GM19035 (cell line): Measurements from ENCODE around the gene HOMEZ.

Experiments
- ATAC-seq: cut with Tn5 transposase; IDR thresholded peaks from one replicate; pipeline ENCODE4 v1.9.1; 2021; ENCODE audit not compliant: unreplicated experiment

Gene HOMEZ

DNA sequence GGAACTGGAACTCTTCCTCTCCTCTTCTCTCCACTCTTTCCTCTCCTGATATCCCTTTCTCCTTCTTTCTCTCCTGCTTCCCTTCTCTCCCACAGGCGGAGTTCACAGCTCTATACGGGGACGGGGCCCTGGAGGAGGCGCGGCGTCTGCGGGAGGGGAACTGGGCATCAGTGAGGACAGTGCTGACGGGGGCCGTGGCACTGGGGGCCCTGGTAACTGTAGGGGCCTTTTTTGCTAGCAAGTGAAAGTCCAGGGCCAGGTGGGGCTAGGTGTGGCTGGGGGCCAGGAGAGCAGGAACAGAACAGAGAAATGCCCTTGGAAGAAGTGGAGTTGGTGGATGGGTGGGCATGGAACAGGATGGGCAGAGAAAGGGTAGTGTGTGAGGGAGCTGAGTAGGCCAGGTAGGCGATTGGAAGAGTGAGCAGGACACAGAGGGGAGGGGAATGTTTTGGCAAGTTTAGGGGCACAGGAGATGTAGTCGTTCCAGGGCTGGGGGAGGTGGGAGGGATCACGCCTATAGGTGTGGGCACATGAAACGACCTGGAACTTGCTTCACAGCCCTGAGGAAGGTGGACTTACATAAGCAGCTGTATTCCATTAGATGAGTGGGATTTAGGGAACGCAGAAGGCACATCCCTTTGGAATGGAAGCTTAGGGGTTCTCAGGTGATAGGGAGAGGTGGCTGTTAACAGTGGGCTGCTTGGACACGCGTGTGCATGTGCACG is 23.0 kb upstream of the HOMEZ start:
- ATAC-seq = no peak

GRCh38 chr14:23307687-23308644 is 22.0 kb upstream of the HOMEZ start:
- ATAC-seq = no peak

- ATAC-seq = no peak
Measured at GRCh38 chr14:23307146-23307530, 21.2 kb upstream of the HOMEZ start.

GRCh38 chr14:23306412-23307145 is 20.6 kb upstream of the HOMEZ start, which contains the start of gene BCL2L2:
Gene BCL2L2, plus strand, starts transcription at chr14:23306833. Its CDS starts 935 bp downstream, at chr14:23307768.
- ATAC-seq = no peak

DNA sequence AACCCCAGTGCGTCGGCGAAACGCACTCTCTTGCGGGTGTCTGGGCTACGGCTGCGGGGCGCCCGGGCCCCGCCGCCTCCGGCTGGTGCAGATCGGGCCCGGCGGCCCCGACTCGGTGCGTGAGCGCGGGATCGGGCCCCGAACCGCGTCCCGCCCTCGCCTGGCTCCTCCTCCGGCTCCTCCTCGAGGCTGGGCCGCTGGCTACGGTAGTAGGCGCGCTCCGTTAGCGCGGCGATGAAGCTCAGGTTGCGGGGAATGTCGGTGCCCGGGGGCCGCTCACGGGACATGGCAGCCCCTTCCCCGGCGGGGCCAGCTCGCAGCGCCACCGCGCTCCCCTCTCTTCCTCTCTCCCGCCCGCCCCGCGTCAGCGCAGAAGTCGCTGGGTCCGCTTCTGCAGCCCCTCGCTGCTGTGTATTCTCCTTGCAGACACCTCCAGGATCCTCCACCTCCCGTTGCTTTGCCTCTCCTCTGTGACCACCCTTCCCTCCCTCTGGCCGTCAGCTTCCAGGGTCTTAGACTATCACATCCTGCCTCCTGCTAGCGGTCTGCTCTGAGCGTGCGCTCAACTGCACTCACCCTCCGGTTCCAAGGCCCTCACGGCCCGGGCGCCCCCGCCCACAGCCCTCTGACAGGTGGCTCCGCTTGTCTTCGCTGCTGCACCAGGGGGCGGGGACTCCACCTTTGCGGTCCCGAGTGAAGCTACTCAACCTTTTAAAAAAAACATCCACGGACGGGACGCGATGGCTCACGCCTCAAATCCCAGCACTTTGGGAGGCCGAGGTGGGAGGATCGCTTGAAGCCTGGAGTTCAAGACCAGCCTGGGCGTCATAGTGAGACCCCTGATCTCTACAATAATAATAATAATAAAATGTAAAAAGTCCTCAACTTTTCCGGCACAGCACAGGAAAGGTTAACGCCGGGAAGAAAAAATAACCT is 16.6 kb upstream of the HOMEZ start, which contains the start of gene PPP1R3E:
PPP1R3E (minus strand) TSS at position 570 of the 936 bp plus-strand sequence; CDS start at position 287, 283 bp downstream.
- ATAC-seq = peak; percentile 33

GRCh38 chr14:23301969-23302289 is 16.0 kb upstream of the HOMEZ start:
- peak; percentile 15 for ATAC-seq

DNA sequence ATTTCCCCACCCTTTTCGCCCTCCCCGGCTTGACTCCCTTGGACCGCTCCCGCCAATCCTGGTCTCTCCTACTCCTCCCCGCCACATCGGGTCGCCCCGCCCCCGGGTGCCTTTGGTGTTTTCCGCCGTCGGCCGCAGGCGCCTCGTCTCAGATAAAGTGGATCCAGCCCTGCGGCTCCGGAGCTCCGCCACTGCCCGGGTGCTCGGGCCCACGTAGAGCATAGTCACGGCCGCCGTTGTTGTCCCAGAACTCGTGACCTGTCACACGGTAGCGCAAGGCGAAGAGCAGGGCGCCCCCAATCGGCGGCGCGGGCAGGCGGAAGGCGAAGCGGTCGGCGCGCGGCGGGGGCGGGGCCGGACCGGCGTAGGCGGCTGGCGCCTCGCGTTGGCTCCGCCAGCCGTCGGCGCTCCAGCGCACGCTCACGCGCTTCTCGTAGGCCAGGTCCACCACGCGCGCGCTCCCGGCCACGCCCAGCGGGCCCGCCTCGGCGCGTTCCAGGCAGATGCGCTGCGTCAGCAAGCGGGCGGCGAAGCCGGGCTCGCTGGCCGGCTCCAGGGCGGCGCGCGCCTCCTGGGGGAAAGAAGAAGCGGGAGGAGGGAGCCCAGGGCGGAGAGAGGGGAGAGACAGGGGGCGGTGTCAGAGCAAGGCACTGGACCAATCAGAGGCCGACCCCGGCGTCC is 15.5 kb upstream of the HOMEZ start:
- peak; percentile 75 for ATAC-seq

DNA sequence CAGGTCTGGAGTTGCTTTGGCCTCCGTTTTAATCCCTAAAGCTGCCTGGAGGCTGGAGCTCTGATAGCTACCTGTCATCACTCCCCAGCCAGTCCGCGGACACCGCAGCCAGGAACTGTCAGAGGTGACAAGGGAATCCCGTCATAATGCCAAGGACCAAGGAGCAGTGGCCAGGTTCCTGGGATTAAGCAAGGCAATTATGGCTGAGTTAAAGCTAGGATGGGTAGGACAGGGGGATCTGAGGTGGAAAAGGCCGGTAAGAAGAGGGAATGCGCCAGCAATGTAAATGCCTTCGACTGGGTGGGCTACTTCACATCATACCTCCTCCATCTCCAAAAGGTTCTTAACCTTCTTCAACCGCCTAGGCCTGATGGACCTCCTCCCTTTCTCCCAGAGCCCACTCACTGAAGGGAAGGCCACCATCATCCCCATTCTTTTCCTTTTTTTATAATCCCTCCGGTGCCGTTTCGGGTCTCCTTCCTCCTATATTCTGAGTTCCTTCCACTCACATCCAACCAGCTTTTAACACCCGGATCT is 14.8 kb upstream of the HOMEZ start:
- no peak for ATAC-seq

DNA sequence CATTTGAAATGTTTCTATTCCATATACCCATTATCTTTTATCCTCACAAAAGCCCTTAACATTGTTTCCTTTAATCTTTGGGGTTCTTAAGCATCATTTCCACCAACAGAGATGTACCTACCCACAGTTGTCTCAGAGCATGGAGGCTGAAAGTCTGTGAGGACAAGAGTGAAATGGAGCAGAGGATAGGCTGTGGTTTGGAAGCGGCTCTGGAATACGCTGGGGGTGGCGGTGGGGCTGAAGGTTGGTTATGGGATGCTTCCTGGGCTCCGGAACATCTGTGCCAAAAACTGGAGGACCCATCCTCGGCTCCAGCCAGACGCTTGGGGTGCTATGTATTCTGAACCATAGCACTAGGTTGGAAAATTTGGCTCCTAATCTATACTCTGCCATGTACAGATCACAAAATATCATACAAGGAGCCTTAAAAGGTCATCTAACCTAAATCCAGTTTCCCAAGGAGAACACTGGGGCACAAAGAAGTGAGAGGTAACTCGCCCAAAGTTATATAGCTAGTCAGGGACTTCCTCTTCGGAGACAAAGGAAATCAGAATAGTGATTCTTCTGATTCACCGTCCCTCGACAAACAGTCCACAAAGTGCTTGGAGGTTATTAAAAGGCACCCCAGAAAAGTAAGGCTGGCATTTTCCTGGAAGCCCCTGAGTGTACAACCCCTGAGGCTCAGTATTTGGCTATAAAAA is 14.2 kb upstream of the HOMEZ start:
- ATAC-seq = no peak

- no peak for ATAC-seq
Measured at GRCh38 chr14:23299211-23299957, 13.5 kb upstream of the HOMEZ start.

DNA sequence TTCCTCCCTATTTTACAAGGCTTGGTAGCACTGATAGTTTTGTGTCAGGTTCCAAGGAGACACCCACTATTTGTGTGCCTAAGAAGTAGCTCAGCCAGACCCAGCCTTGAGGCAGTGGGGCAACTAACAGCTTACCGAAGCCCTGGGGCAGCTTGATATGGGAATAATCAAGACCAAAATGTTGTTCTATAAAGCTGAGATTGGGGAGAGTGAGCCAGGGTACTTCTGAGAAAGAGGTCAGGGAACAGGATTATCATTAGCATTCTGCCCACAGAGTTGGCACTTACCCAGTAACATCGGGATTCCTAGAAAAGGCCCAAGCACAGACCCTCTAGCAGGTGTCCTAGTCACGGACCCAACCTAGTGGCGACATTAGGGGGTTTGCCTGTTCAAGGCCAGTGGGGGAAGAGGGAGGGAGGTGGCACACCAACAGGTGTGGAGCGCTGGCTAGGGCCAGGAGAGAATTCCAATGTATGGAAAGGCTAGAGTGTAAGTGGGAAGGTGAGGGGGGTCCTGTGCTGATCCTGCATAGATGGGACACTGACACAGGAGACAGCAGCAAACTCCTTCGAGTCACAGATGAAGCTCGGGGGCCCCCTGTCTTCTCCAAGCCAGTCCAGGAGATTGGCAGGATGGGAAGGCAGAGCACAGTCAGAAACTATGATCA is 11.8 kb upstream of the HOMEZ start:
- ATAC-seq = no peak

DNA sequence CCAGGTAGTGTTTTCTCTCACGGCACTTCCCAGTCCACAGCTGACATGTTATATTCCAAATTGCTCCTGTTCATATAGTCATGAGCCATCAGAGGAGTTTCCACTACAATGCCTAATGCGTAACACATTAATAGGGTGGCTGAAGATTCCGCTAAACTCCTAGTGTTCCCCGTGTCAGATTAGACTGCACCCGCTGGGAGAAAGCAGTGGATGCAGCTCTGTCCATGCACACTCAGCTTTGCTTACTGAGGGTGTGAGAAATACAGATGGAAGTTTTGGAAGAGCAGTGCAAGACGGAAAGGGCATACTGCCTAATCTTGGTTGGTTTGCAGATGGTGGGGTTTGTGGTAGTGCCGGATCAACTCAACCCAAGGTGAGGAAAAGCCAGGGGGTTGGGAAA is 11.2 kb upstream of the HOMEZ start:
- ATAC-seq = no peak

DNA sequence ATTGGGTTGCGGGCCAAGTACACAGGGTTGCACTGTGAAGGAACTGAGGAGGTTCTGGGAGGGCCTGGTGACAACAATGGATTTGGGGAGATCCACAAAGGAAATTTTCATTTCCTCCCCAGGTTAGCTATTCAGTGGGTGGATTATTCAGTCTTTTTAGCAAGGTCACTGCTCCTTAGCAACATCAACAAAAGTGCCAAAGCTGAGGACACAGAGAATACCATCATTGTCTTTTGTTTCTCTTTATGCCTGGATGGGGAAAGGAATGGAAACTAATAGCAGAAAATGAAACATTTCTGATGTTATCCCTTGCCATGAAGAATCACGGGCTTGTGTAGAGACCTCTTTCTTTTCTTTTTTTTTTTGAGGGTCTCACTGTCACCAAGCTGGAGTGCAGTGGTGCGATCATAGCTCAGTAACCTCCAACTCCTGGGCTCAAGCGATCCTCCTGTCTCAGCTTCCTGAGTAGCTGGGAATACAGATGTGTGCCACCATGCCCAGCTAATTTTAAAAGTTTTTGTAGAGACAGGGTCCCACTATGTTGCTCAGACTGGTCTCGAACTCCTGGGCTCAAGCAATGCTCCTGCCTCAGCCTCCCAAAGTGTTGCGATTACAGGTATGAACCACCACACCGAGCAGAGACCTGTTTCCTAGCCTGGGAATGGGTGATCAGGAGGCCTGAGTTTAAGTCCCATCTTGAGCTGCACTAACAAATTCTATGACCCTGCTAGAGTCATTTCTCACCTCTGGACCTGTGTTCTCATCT is 10.3 kb upstream of the HOMEZ start:
- no peak for ATAC-seq

DNA sequence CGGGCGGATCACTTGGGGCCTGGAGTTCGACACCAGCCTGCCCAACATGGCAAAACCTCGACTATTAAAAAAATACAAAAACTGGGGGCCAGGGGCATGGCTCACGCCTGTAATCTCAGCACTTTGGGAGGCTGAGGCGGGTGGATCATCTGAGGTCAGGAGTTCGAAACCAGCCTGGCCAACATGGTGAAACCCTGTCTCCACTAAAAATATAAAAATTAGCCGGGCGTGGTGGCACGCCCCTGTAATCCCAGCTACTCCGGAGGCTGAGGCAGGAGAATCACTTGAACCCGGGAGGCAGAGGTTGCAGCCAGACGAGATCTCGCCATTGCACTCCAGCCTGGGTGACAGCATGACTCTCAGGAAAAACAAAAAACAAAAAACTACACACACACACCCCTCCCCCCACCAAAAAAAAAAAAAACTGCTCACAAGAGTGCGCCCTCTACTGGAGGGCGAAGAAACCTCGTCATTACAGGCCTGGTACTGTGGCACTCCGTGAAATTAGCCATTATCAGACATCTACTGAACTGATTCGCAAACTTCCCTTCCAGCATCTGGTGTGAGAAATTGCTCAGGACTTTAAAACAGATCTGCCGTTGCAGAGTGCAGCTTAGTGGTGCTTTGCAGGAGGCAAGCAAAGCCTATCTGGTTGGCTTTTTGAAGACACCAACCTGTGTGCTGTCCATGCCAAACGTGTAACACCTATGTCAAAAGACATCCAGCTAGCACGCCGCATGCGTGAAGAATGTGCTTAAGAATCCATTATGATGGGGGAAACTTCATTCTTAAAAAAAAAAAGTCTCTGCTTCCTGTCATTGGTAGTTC is 9.0 kb upstream of the HOMEZ start:
- ATAC-seq = no peak

DNA sequence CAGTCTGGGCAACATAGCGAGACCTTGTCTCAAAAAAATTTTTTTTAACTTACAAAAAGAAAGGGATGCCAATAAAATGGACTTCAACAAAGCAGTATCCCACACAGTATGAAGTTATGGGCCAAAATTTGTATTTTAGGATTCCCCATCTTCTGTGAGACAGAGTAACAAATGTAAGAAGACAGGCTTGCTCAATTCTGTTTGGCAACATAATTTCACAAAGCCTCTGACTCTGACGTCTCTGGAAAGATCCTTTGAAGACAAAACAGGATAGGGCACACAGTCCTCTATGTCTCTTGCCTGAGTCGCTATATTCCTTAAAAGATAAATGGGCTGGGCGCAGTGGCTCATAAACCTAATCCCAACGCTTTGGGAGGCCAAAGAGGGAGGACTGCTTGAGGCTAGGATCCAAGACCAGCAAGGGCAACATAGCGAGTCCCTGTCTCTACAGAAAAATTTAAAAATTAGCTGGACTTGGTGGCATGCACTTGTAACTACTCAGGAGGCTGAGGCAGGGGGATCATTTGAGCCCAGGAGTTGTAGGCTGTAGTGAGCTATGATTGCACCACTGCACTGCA is 1.1 kb upstream of the HOMEZ start:
- ATAC-seq = no peak
